ENCODE results near the gene ACO2. TPM values are rescaled to one million over a fixed set of nuclear protein-coding genes. Genes with fewer than 3 reads are reported as not detected.
A peak's percentile ranks its signal among the peaks of the same experiment; 100 is the strongest.
"Not testable (repeated sequence)": the region's sequence is repeated elsewhere in the genome, so short reads cannot be mapped to it uniquely, and the experiment has no call there.

ACO2 gene
- total RNA-seq, 1 donor from 2014 or later = 887 TPM

GRCh38 chr22:41551877-41552582 lies 83.1 kb downstream of the ACO2 start:
- intact Hi-C loops (cut with micrococcal nuclease) = no loop called here
- ATAC-seq (no peak), DNase-seq (no peak)

DNA sequence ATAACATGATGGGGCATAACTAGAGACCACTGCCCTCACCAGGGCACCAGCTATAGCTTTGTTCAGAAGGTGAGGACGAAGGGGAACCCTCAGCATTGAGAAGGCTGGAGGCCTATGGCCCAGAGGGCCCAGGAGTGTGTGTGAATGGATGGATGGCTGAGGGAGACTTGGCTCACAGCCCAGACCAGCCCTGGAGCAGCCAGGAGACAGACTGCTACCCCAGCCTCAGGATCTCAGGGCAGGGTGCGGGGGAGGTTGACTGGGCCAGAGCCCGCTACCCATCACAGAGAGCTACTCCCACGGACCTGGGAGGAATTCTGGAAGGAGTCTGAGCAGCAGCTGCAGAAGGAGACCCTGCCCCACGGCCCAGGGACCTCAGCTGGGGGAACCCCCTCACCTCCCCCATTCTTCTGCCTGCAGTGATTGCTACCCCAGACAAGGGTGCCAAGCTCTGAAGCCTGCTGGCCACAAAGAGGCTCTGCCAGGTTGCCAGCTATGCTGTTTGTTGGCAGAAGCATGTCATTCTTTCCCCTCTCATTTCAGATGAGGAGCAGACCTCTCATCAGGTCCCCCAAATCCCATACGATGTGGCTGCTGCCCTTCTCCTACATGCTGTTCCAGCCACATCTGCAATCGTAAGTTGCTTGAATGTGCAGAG lies 86.5 kb downstream of the ACO2 start:
- ATAC-seq = peak; percentile 19
- intact Hi-C loops (cut with micrococcal nuclease) = no loop called here

DNA sequence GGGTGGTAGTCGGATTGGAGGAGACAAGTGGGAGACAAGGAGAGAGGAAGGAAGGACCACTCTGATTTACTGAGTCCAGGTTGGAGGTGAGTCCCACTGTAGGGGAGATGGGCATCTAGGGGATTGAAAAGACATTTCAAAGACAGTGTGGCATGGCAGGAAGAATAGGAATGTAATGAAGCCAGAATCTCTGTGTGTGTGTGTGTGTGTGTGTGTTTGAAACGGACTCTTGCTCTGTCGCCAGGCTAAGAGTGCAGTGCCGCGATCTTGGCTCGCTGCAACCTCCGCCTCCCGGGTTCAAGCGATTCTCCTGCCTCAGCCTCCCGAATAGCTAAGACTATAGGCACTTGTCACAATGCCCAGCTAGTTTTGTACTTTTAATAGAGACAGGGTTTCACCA lies 87.6 kb downstream of the ACO2 start:
- no peak for DNase-seq
- ATAC-seq = no peak
- intact Hi-C loops (cut with micrococcal nuclease) = no loop called here

More for the DNA sequence above, 86.5 kb downstream of the ACO2 start:
- no peak for DNase-seq

DNA sequence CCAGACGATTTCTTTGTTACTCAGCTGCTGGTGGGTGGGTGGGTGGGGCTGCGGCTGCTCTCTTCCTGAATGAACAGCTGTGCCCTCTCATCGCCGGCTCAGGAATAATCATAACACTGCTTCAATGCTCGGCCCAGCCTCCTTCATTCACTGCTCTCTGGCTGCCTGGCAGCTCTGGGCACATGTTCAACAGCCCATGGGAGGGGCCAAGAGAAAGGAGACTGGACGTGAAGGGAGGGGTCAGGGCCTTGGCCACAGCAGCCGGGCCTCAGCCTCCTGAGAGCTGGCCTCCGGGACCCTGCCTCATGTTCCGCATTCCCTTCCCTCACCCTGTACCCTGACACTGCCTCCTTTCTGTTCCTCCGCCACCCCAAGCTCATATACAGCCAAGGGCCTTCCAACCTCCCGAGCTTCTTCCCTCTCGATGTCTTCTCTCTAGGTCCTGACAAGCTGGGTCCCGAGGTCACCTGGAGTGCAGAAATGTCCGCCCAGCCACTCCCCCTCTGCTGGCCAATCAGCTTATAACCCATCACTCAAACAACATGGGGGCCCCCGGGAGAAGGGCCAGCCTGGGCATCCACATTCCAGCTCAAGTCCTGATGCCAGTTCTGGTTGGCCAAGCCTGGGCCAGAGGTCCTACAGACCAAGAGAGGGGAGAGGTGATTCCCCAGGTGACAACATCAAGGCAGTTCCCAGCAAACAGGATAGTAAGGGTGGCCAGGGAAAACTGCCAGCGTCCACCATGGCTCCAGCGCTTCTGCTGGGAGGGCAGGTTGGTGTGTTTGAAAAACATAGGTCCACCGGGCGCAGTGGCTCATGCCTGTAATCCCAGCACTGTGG lies 88.7 kb downstream of the ACO2 start:
- ATAC-seq (peak; percentile 35), DNase-seq (peak; percentile 83)
- intact Hi-C loops (cut with micrococcal nuclease) = no loop called here

DNA sequence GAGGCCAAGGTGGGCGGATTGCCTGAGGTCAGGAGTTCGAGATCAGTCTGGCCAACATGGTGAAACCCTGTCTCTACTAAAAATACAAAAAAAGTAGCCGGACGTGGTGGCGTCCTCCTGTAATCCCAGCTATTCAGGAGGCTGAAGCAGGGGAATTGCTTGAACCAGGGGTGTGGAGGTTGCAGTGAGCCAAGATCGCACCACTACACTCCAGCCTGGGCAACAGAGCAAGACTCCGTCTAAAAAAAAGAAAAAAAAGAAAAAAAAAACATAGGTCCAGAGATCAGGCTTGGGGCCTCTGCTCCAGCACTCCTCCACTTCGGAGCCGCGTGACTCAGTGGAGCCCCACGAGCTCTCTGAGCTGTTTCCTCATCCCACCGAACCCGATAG lies 89.3 kb downstream of the ACO2 start:
- DNase-seq; intact Hi-C loops (cut with micrococcal nuclease); ATAC-seq: not testable (repeated sequence)

DNA sequence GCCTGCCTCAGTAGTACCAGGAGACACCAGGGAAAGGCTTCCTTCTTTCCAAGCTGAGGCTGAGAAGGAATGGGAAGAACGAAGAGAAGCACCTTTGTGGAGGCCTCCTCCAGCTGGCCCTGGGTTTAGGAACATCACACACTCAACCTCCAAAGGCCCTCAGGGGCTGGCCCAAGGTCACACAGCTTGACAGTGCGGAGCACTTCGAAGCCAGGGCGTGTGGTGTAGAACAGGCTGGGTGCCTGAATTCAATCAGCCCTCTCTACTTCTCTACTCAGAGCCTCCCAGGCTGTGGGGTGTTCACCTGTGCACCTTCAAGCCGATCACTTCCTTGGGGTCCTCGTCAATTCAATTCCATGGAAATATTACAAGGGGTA lies 91.2 kb downstream of the ACO2 start:
- ATAC-seq (peak; percentile 20), DNase-seq (peak; percentile 55)
- intact Hi-C loops (cut with micrococcal nuclease) = no loop called here

- DNase-seq (peak; percentile 48), ATAC-seq (peak; percentile 33)
- intact Hi-C loops (cut with micrococcal nuclease) = no loop called here
Observed at GRCh38 chr22:41561335-41561734, 92.4 kb downstream of the ACO2 start.

DNA sequence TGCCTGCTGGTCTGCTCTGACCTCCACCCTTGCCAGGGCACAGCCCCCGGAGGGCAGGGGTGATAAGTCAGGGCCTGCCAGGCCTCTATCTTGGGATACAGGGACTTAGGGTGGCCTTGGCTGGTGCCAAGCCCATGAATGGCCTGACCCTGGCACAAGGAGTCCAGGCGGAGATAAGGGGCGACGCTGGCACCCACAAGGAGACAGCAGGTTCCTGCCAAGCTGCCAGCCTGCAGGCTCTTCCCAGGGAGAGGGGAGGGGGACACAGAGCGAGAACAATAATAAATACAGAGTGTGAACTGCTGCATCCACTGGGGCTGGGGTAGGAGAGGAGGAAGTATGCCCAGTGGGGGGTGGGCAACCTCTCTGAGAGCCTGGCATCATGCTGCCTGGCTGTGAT lies 92.9 kb downstream of the ACO2 start:
- intact Hi-C loops (cut with micrococcal nuclease) = no loop called here
- DNase-seq = peak; percentile 85
- peak; percentile 72 for ATAC-seq

DNA sequence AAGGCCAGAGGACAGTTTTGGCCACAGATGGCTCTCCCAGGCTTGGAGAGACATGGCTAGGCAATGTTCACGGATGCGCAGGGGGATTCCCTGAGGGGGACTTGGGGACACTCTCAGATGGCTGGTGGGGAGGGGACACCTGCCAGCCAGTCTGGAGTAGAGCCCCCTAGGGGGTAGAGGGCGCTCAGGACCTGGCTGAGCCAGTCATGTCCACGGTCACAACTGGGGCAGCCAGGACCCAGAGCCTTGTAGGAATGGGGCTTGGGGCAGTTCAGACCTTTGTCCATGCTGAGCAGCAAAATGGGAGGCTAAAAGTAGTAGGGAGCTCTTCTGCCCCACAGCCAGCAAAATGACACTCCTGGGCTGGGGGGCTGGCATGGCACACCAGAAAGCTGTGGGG lies 93.5 kb downstream of the ACO2 start:
- intact Hi-C loops (cut with micrococcal nuclease) = no loop called here
- DNase-seq (no peak), ATAC-seq (peak; percentile 2)

GRCh38 chr22:41563051-41563711 lies 94.3 kb downstream of the ACO2 start:
- intact Hi-C loops (cut with micrococcal nuclease) = no loop called here
- peak; percentile 31 for ATAC-seq
- peak; percentile 56 for DNase-seq

DNA sequence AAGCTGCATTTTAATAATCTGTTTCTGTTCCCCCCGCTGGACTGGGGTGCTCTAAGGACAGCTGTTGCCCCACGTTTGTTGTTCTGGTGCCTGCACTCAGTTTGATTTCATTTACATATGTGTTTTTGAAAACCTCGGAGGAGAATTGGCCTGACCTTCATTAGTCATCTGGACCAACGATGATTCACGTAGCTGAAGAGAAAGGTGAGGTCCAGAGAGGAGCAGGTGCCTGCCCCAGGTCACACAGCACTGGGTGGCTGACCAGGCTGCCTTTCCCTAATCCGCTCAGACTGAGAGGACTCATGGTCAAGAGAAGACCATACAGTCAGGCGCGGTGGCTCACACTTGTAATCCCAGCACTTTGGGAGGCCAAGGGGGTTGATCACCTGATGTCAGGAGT lies 95.6 kb downstream of the ACO2 start:
- DNase-seq = no peak
- ATAC-seq = no peak
- intact Hi-C loops (cut with micrococcal nuclease) = no loop called here

DNA sequence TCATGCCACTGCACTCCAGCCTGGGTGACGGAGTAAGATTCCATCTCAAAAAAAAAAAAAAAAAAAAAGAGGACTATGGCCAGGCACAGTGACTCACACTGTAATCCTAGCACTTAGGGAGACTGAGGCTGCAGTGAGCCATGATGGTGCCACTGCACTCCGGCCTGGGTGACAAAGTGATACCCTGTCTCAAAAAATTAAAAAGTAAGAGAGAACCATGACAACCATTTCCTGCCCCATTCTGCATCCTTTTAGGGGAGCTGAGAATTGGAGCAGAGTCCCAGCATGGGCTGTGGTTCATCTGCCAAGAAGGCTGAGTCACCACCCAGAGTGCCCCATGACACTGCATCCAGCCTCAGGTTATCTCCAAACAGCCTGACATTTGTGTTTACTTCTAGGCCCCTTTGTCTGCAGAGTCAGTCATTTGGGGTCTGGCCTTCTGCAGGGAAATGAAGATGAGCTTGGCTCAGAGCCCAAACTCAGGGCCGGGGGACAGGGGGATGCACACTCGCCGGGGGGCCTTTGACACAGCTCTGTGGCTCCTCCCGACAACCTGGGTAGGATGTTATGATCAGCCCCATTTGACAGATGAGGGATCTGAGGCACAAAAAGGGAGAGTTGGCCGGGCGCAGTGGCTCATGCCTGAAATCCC lies 96.6 kb downstream of the ACO2 start:
- ATAC-seq (peak; percentile 17), DNase-seq (peak; percentile 58)
- intact Hi-C loops (cut with micrococcal nuclease) = no loop called here

GRCh38 chr22:41567512-41567768 lies 98.5 kb downstream of the ACO2 start:
- ATAC-seq (no peak), DNase-seq (no peak)
- intact Hi-C loops (cut with micrococcal nuclease) = no loop called here

GRCh38 chr22:41568811-41569210 lies 99.9 kb downstream of the ACO2 start:
- intact Hi-C loops (cut with micrococcal nuclease) = no loop called here
- ATAC-seq = peak; percentile 2
- no peak for DNase-seq

- intact Hi-C loops (cut with micrococcal nuclease) = no loop called here
- DNase-seq (no peak), ATAC-seq (no peak)
Observed at GRCh38 chr22:41570221-41570620, 101.3 kb downstream of the ACO2 start.

- ATAC-seq (no peak), DNase-seq (no peak)
- intact Hi-C loops (cut with micrococcal nuclease) = no loop called here
Observed at GRCh38 chr22:41571786-41572185, 102.9 kb downstream of the ACO2 start.

DNA sequence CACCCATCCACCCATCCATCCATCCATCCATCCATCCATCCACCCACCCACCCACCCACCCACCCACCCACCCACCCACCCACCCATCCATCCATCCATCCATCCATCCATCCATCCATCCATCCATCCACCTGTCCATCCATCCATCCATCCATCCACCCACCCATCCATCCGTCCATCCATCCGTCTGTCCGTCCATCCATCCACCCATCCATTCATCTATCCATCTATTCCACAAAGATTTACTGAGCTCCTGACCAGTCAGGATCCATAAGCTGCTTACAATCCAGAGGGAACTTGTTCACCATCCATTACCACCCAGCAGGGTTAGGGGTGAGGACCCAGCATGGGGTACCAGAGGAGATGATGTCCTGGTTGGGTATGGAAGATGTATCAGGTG lies 103.4 kb downstream of the ACO2 start:
- DNase-seq; ATAC-seq; intact Hi-C loops (cut with micrococcal nuclease): not testable (repeated sequence)

- ATAC-seq (no peak), DNase-seq (no peak)
- intact Hi-C loops (cut with micrococcal nuclease) = no loop called here
Observed at GRCh38 chr22:41573677-41574076, 104.8 kb downstream of the ACO2 start.

GRCh38 chr22:41574847-41575381 lies 106.0 kb downstream of the ACO2 start:
- peak; percentile 61 for ATAC-seq
- DNase-seq = peak; percentile 94
- intact Hi-C loops (cut with micrococcal nuclease) = no loop called here

Measured in left ventricle myocardium superior (tissue), 1 donor.